HFF-Myc (cell line): Measurements from ENCODE around the gene CAPZA1.

Experiments
- DNase-seq: peaks from one replicate; pipeline ENCODE4 v3.0.0-alpha.2; 2011; ENCODE audit warnings: low read depth; ENCODE audit errors: extremely low read depth
- H3K4me3 ChIP-seq: replicated peaks from 2 replicates; pipeline ENCODE4 v1.5.1; 2011; ENCODE audit warnings: low read depth, mild to moderate bottlenecking, control low read depth, low read length
- CTCF ChIP-seq: IDR thresholded peaks from 2 replicates; pipeline ENCODE4 v1.5.1; 2012; ENCODE audit warnings: mild to moderate bottlenecking, low read depth, low read length, control low read depth; ENCODE audit errors: missing control alignments

Gene CAPZA1

DNA sequence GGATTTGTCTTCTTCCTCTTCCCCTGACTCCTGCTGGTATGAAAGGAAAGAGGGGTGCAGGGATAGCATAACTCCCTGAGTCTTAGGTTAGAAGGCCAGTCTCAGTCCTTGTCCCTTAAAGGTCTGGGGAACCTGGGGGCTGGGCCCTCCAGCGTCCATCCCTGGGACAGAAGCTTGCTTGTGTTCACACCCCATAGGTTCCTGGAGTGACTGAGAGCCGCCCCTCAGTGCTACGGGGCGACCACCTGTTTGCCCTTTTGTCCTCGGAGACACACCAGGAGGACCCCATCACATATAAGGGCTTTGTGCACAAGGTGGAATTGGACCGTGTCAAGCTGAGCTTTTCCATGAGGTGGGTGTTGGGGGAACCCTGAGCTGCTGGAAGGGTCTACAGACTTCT lies 74.2 kb downstream of the CAPZA1 start:
- TF ChIP-seq CTCF, result no peak
- no peak overlapping the region for H3K4me3 ChIP-seq
- no peak for DNase-seq

DNA sequence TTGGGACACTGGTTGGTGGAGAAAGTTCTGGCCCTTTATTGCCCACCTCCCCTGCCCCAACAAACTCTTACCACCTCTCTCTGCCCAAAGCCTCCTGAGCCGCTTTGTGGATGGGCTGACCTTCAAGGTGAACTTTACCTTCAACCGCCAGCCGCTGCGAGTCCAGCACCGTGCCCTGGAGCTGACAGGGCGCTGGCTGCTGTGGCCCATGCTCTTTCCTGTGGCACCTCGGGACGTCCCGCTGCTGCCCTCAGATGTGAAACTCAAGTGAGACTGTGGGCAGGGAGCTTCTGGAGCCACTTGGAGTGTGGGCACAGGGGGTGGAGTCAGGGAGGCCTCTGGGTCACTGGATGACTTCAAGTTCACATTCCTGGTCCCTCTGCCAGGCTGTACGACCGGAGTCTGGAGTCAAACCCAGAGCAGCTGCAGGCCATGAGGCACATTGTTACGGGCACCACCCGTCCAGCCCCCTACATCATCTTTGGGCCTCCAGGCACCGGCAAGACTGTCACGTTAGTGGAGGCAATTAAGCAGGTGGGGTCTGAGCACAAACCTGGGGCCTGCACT lies 74.8 kb downstream of the CAPZA1 start:
- H3K4me3 ChIP-seq, result no peak overlapping the region
- no peak for TF ChIP-seq CTCF
- no peak for DNase-seq

- H3K4me3 ChIP-seq, result no peak overlapping the region
- TF ChIP-seq CTCF, result no peak
- DNase-seq, result no peak
Observed at GRCh38 chr1:112695276-112695675, 75.6 kb downstream of the CAPZA1 start.

GRCh38 chr1:112696578-112697314 lies 77.1 kb downstream of the CAPZA1 start:
- DNase-seq, result no peak
- TF ChIP-seq CTCF, result no peak
- H3K4me3 ChIP-seq, result no peak overlapping the region

DNA sequence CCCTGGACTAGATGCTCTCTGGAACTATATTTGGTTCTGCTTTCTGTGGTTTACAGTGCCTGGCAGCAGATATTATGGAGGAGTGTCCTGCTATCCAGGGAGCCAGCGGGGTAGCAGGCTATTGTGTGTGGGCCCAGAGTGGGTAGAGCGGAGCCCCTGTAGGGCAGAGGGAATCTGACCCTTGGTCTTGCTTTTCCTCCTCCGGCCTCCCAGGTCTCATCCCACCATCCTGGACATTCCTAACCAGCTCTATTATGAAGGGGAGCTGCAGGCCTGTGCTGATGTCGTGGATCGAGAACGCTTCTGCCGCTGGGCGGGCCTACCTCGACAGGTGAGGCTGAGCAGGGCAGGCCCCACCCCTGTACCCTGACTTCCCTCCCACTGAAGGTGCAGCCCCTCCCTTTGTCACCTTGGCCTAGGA lies 78.2 kb downstream of the CAPZA1 start:
- no peak overlapping the region for H3K4me3 ChIP-seq
- TF ChIP-seq CTCF, result no peak
- DNase-seq, result no peak

GRCh38 chr1:112698366-112699310 lies 79.0 kb downstream of the CAPZA1 start:
- no peak overlapping the region for H3K4me3 ChIP-seq
- no peak for DNase-seq
- TF ChIP-seq CTCF, result no peak
